ENCODE data around the gene MGAT4A. TPM values are rescaled to one million over a fixed set of nuclear protein-coding genes. Genes with fewer than 3 reads are reported as not detected.
"Not testable (repeated sequence)": the region's sequence is repeated elsewhere in the genome, so short reads cannot be mapped to it uniquely, and the experiment has no call there.

Gene MGAT4A
- total RNA-seq, 4 donors from 2014 or later: 20.4 to 59.6 (median 39.8) TPM

GRCh38 chr2:98664323-98664722 lies 66.6 kb downstream of the MGAT4A start:
- no peak for DNase-seq
- Histone ChIP-seq H3K9me3 (no peaks in the 10 kb centered on the region), H3K27ac (no peak overlapping the region), H3K36me3 (no peaks in the 10 kb centered on the region), H3K27me3 (no peaks in the 10 kb centered on the region), H3K4me1 (no peaks in the 10 kb centered on the region), H3K4me3 (replicated peaks in 1 of 3) (no peak overlapping the region)
- WGBS, 2 donors: 89 to 97% methylated on average over 3 of the region's 3 CpGs
- intact Hi-C loops (cut with DNase I): no loop called here
- no peak for TF ChIP-seq POLR2A (IDR thresholded peaks at IDR 0.05)
- no peak for TF ChIP-seq CTCF (IDR thresholded peaks at IDR 0.05)

GRCh38 chr2:98663511-98664090 lies 67.3 kb downstream of the MGAT4A start:
- no peak overlapping the region for H3K4me3 ChIP-seq (replicated peaks in 1 of 3)
- no peak for TF ChIP-seq POLR2A (IDR thresholded peaks at IDR 0.05)
- TF ChIP-seq CTCF (IDR thresholded peaks at IDR 0.05): no peak
- H3K27me3 ChIP-seq: no peaks in the 10 kb centered on the region
- no peaks in the 10 kb centered on the region for H3K9me3 ChIP-seq
- no peaks in the 10 kb centered on the region for H3K4me1 ChIP-seq
- no peaks in the 10 kb centered on the region for H3K36me3 ChIP-seq
- H3K27ac ChIP-seq: no peak overlapping the region
- 90 to 91% methylated on average over 12 of the region's 12 CpGs for WGBS, 2 donors
- intact Hi-C loops (cut with DNase I): no loop called here
- no peak for DNase-seq

- WGBS, 2 donors: 93 to 95% methylated on average over 3 of the region's 3 CpGs
- H3K27ac ChIP-seq; DNase-seq; H3K27me3 ChIP-seq; H3K36me3 ChIP-seq; H3K4me1 ChIP-seq; intact Hi-C loops (cut with DNase I); H3K4me3 ChIP-seq (replicated peaks in 1 of 3); H3K9me3 ChIP-seq: not testable (repeated sequence)
Measured at GRCh38 chr2:98659491-98659840, 71.5 kb downstream of the MGAT4A start.

GRCh38 chr2:98658816-98659490 lies 72.0 kb downstream of the MGAT4A start:
- intact Hi-C loops (cut with DNase I): no loop called here
- Histone ChIP-seq H3K27ac (no peak overlapping the region), H3K9me3 (no peaks in the 10 kb centered on the region), H3K27me3 (no peaks in the 10 kb centered on the region), H3K4me1 (no peaks in the 10 kb centered on the region), H3K4me3 (replicated peaks in 1 of 3) (no peak overlapping the region), H3K36me3 (no peaks in the 10 kb centered on the region)
- DNase-seq: no peak
- 95 to 97% methylated on average over 4 of the region's 4 CpGs for WGBS, 2 donors
- no peak for TF ChIP-seq POLR2A (IDR thresholded peaks at IDR 0.05)
- TF ChIP-seq CTCF (IDR thresholded peaks at IDR 0.05): no peak

- 92 to 96% methylated on average over 4 of the region's 4 CpGs for WGBS, 2 donors
- TF ChIP-seq POLR2A (IDR thresholded peaks at IDR 0.05): no peak
- no peak for TF ChIP-seq CTCF (IDR thresholded peaks at IDR 0.05)
- DNase-seq: no peak
- H3K36me3 ChIP-seq: no peaks in the 10 kb centered on the region
- no peak overlapping the region for H3K4me3 ChIP-seq (replicated peaks in 1 of 3)
- no peak overlapping the region for H3K27ac ChIP-seq
- H3K27me3 ChIP-seq: no peaks in the 10 kb centered on the region
- intact Hi-C loops (cut with DNase I): no loop called here
- no peaks in the 10 kb centered on the region for H3K9me3 ChIP-seq
- H3K4me1 ChIP-seq: no peaks in the 10 kb centered on the region
Measured at GRCh38 chr2:98656800-98657199, 74.1 kb downstream of the MGAT4A start.
